ENCODE results near the gene VAV3. TPM values are rescaled to one million over a fixed set of nuclear protein-coding genes. Genes with fewer than 3 reads are reported as not detected.

VAV3 gene
- polyA plus RNA-seq, 1 donor (not counting 4 experiments of a cell fraction or from before 2014, with no cell fraction given): 19.6 TPM

GRCh38 chr1:107536266-107536665 lies 428.7 kb downstream of the VAV3 start:
- no peaks in the 10 kb centered on the region for H3K9me3 ChIP-seq (ENCODE audit: control insufficient read depth, low read depth, low read length)
- H3K9me1 ChIP-seq (ENCODE audit: control insufficient read depth, extremely low read depth, insufficient read depth, low read length): no peaks in the 10 kb centered on the region
- dilution Hi-C loops (cut with MboI; ENCODE audit: extremely low pct_ligation_motif_present, low sequenced_read_pairs): no loop called here
- peak overlapping the region in 1 of 3 experiments; percentile 19 for H3K4me3 ChIP-seq (ENCODE audit: control insufficient read depth in 2 of 3, extremely low read depth in 1 of 3, insufficient read depth in 2 of 3, low read depth in 1 of 3, low read length in 3 of 3)
- no peak for DNase-seq (ENCODE audit: low read depth, low spot score)
- H3K9ac ChIP-seq (ENCODE audit: control insufficient read depth, extremely low read depth, insufficient read depth, low read length): peak overlapping the region; percentile 53
- no peaks in the 10 kb centered on the region for H3K79me2 ChIP-seq (ENCODE audit: control insufficient read depth, insufficient read depth, low read length)
- H3K4me1 ChIP-seq (ENCODE audit: control insufficient read depth, extremely low read depth, insufficient read depth, low read length): peaks cover 45% of the 10 kb centered on the region
- no peaks in the 10 kb centered on the region for H3K36me3 ChIP-seq (ENCODE audit: control insufficient read depth in 2 of 2, extremely low read depth in 1 of 2, insufficient read depth in 2 of 2, low read length in 2 of 2)
- H3K27ac ChIP-seq (ENCODE audit: control insufficient read depth, insufficient read depth, low read length): peak overlapping the region; percentile 67
- H4K20me1 ChIP-seq (ENCODE audit: control insufficient read depth, extremely low read depth, insufficient read depth, low read length): no peaks in the 10 kb centered on the region
- peak overlapping the region; percentile 89 for H2AFZ ChIP-seq (ENCODE audit: control insufficient read depth, low read length)
- TF ChIP-seq EZH2 (IDR thresholded peaks at IDR 0.05; ENCODE audit: low read length) (no peak), CTCF (optimal IDR thresholded peaks at IDR 0.05 in 1 of 3, IDR thresholded peaks at IDR 0.05 in 1 of 3, conservative IDR thresholded peaks at IDR 0.05 in 1 of 3; ENCODE audit: extremely low read depth in 1 of 3, insufficient read depth in 2 of 3, low read length in 3 of 3) (no peak)
- FAIRE-seq: peak; percentile 98
- no peaks in the 10 kb centered on the region for H3K27me3 ChIP-seq (ENCODE audit: control insufficient read depth, extremely low read depth, insufficient read depth, low read length)
- peak overlapping the region; percentile 78 for H3K4me2 ChIP-seq (ENCODE audit: control insufficient read depth, extremely low read depth, insufficient read depth, low read depth, low read length)

- Histone ChIP-seq H3K9me3 (ENCODE audit: control insufficient read depth, low read depth, low read length) (no peaks in the 10 kb centered on the region), H2AFZ (ENCODE audit: control insufficient read depth, low read length) (no peak overlapping the region), H3K4me2 (ENCODE audit: control insufficient read depth, extremely low read depth, insufficient read depth, low read depth, low read length) (peak overlapping the region; percentile 4), H3K27ac (ENCODE audit: control insufficient read depth, insufficient read depth, low read length) (no peak overlapping the region), H3K79me2 (ENCODE audit: control insufficient read depth, insufficient read depth, low read length) (no peaks in the 10 kb centered on the region), H4K20me1 (ENCODE audit: control insufficient read depth, extremely low read depth, insufficient read depth, low read length) (no peaks in the 10 kb centered on the region), H3K4me1 (ENCODE audit: control insufficient read depth, extremely low read depth, insufficient read depth, low read length) (peaks cover 54% of the 10 kb centered on the region), H3K36me3 (ENCODE audit: control insufficient read depth in 2 of 2, extremely low read depth in 1 of 2, insufficient read depth in 2 of 2, low read length in 2 of 2) (no peaks in the 10 kb centered on the region), H3K9me1 (ENCODE audit: control insufficient read depth, extremely low read depth, insufficient read depth, low read length) (no peaks in the 10 kb centered on the region), H3K4me3 (ENCODE audit: control insufficient read depth in 2 of 3, extremely low read depth in 1 of 3, insufficient read depth in 2 of 3, low read depth in 1 of 3, low read length in 3 of 3) (no peak overlapping the region), H3K27me3 (ENCODE audit: control insufficient read depth, extremely low read depth, insufficient read depth, low read length) (no peaks in the 10 kb centered on the region), H3K9ac (ENCODE audit: control insufficient read depth, extremely low read depth, insufficient read depth, low read length) (no peak overlapping the region)
- no peak for FAIRE-seq
- dilution Hi-C loops (cut with MboI; ENCODE audit: extremely low pct_ligation_motif_present, low sequenced_read_pairs): no loop called here
- no peak for TF ChIP-seq EZH2 (IDR thresholded peaks at IDR 0.05; ENCODE audit: low read length)
- no peak for DNase-seq (ENCODE audit: low read depth, low spot score)
Observed at GRCh38 chr1:107535091-107535490, 429.9 kb downstream of the VAV3 start.

- TF ChIP-seq EZH2 (IDR thresholded peaks at IDR 0.05; ENCODE audit: low read length) (no peak), CTCF (optimal IDR thresholded peaks at IDR 0.05 in 1 of 3, IDR thresholded peaks at IDR 0.05 in 1 of 3, conservative IDR thresholded peaks at IDR 0.05 in 1 of 3; ENCODE audit: extremely low read depth in 1 of 3, insufficient read depth in 2 of 3, low read length in 3 of 3) (no peak)
- H4K20me1 ChIP-seq (ENCODE audit: control insufficient read depth, extremely low read depth, insufficient read depth, low read length): no peaks in the 10 kb centered on the region
- H3K9me3 ChIP-seq (ENCODE audit: control insufficient read depth, low read depth, low read length): no peaks in the 10 kb centered on the region
- no peak overlapping the region for H3K9ac ChIP-seq (ENCODE audit: control insufficient read depth, extremely low read depth, insufficient read depth, low read length)
- H3K36me3 ChIP-seq (ENCODE audit: control insufficient read depth in 2 of 2, extremely low read depth in 1 of 2, insufficient read depth in 2 of 2, low read length in 2 of 2): no peaks in the 10 kb centered on the region
- no peak overlapping the region for H3K4me2 ChIP-seq (ENCODE audit: control insufficient read depth, extremely low read depth, insufficient read depth, low read depth, low read length)
- no peak for DNase-seq (ENCODE audit: low read depth, low spot score)
- no peak overlapping the region for H2AFZ ChIP-seq (ENCODE audit: control insufficient read depth, low read length)
- H3K27ac ChIP-seq (ENCODE audit: control insufficient read depth, insufficient read depth, low read length): no peak overlapping the region
- H3K4me3 ChIP-seq (ENCODE audit: control insufficient read depth in 2 of 3, extremely low read depth in 1 of 3, insufficient read depth in 2 of 3, low read depth in 1 of 3, low read length in 3 of 3): no peak overlapping the region
- no peaks in the 10 kb centered on the region for H3K27me3 ChIP-seq (ENCODE audit: control insufficient read depth, extremely low read depth, insufficient read depth, low read length)
- H3K9me1 ChIP-seq (ENCODE audit: control insufficient read depth, extremely low read depth, insufficient read depth, low read length): no peaks in the 10 kb centered on the region
- dilution Hi-C loops (cut with MboI; ENCODE audit: extremely low pct_ligation_motif_present, low sequenced_read_pairs): no loop called here
- H3K79me2 ChIP-seq (ENCODE audit: control insufficient read depth, insufficient read depth, low read length): no peaks in the 10 kb centered on the region
- FAIRE-seq: no peak
- peaks cover 59% of the 10 kb centered on the region for H3K4me1 ChIP-seq (ENCODE audit: control insufficient read depth, extremely low read depth, insufficient read depth, low read length)
Observed at GRCh38 chr1:107534632-107535031, 430.3 kb downstream of the VAV3 start.
